Keratinocyte (primary cell): ENCODE measurements around the gene ABLIM2. TPM values are rescaled to one million over a fixed set of nuclear protein-coding genes. Genes with fewer than 3 reads are reported as not detected.
A peak's percentile ranks its signal among the peaks of the same experiment; 100 is the strongest.

Experiments
- DNase-seq: peaks from one replicate; pipeline ENCODE4 v3.0.0-alpha.2; 2011; ENCODE audit warnings: low read depth, missing footprints, low spot score
- FAIRE-seq: peaks from 2 replicates; lab custom pipeline; 2011; peaks lifted over from hg19 to GRCh38; lab: Jason Lieb, UNC
- H2AFZ ChIP-seq: 2 replicates; pipeline ENCODE4 v1.6.0; 2012; ENCODE audit warnings: low read length, control low read depth, inconsistent platforms; ENCODE audit not compliant: control insufficient read depth
- H3K27ac ChIP-seq: 2 replicates; pipeline ENCODE4 v1.5.1; 2011; ENCODE audit warnings: low read length; ENCODE audit not compliant: control insufficient read depth, insufficient read depth
- H3K27me3 ChIP-seq: 3 replicates; pipeline ENCODE4 v1.6.0; 2011; ENCODE audit warnings: low read length; ENCODE audit not compliant: control insufficient read depth, insufficient read depth; ENCODE audit errors: extremely low read depth
- H3K36me3 ChIP-seq, 2 experiments: 2 replicates in 1 of 2; 3 replicates in 1 of 2; pipeline ENCODE4 v1.5.1; 2011; ENCODE audit warnings: low read length in 2 of 2, mild to moderate bottlenecking in 1 of 2; ENCODE audit not compliant: control insufficient read depth in 2 of 2, insufficient read depth in 2 of 2; ENCODE audit errors: extremely low read depth in 1 of 2
- H3K4me1 ChIP-seq: 3 replicates; pipeline ENCODE4 v1.5.1; 2011; ENCODE audit warnings: low read length; ENCODE audit not compliant: control insufficient read depth, insufficient read depth; ENCODE audit errors: extremely low read depth
- H3K4me2 ChIP-seq: 3 replicates; pipeline ENCODE4 v1.6.0; 2011; ENCODE audit warnings: low read depth, low read length; ENCODE audit not compliant: control insufficient read depth, insufficient read depth; ENCODE audit errors: extremely low read depth
- H3K4me3 ChIP-seq, 3 experiments: fragments of 200-600 bp in 1 of 3; sonication (generic) in 1 of 3; 2 replicates in 2 of 3; 3 replicates in 1 of 3; pipeline ENCODE4 v1.5.1; 2011 to 2016; ENCODE audit warnings: low read length in 3 of 3, mild to moderate bottlenecking in 3 of 3, control low read depth in 2 of 3, inconsistent platforms in 1 of 3, low read depth in 1 of 3, mixed read lengths in 1 of 3, mixed run types in 1 of 3, moderate library complexity in 1 of 3; ENCODE audit not compliant: control insufficient read depth in 2 of 3, insufficient read depth in 2 of 3; ENCODE audit errors: extremely low read depth in 1 of 3
- H3K79me2 ChIP-seq: 2 replicates; pipeline ENCODE4 v1.6.0; 2012; ENCODE audit warnings: low read length; ENCODE audit not compliant: control insufficient read depth, insufficient read depth
- H3K9ac ChIP-seq: 3 replicates; pipeline ENCODE4 v1.6.0; 2011; ENCODE audit warnings: low read length; ENCODE audit not compliant: control insufficient read depth, insufficient read depth; ENCODE audit errors: extremely low read depth
- H3K9me1 ChIP-seq: 3 replicates; pipeline ENCODE4 v1.6.0; 2011; ENCODE audit warnings: low read length; ENCODE audit not compliant: control insufficient read depth, insufficient read depth; ENCODE audit errors: extremely low read depth
- H3K9me3 ChIP-seq: 2 replicates; pipeline ENCODE4 v1.5.1; 2012; ENCODE audit warnings: low read depth, low read length; ENCODE audit not compliant: control insufficient read depth
- H4K20me1 ChIP-seq: 3 replicates; pipeline ENCODE4 v1.6.0; 2011; ENCODE audit warnings: low read length; ENCODE audit not compliant: control insufficient read depth, insufficient read depth; ENCODE audit errors: extremely low read depth
- EZH2 ChIP-seq: IDR thresholded peaks from one replicate; pipeline ENCODE4 v1.6.1; 2012; ENCODE audit warnings: inconsistent platforms, mild to moderate bottlenecking, low read length, moderate library complexity
- dilution Hi-C: fragments of 300-500 bp; cut with MboI; formaldehyde crosslinking; loops from one replicate; pipeline ENCODE4 v1.7.0; 2020; ENCODE audit warnings: low sequenced_read_pairs; ENCODE audit not compliant: extremely low pct_ligation_motif_present
- polyA plus RNA-seq, 5 experiments: library from polyadenylated mRNA; depleted of rRNA in 3 of 5; stranded (reverse) in 3 of 5; stranded (forward) in 1 of 5; unstranded in 1 of 5; fragments of >200 nt; gene quantifications; 1 replicate in 1 of 5; 2 replicates in 3 of 5; 3 replicates in 1 of 5; pipeline versions ENCODE4 v1.2.1 to v1.2.3, GENCODE V29; 2011 to 2012; ENCODE audit warnings: missing spikeins in 2 of 5, low read depth in 1 of 5, low replicate concordance in 1 of 5
- TF ChIP-seq, protein P1 (sequence below), 3 experiments: IDR thresholded peaks in 1 of 3; conservative IDR thresholded peaks in 1 of 3; optimal IDR thresholded peaks in 1 of 3; 2 replicates in 2 of 3; 3 replicates in 1 of 3; pipeline versions ENCODE3 to v1.5.1; 2011; ENCODE audit warnings: low read length in 3 of 3, mild to moderate bottlenecking in 3 of 3, moderate library complexity in 2 of 3, control low read depth in 1 of 3, inconsistent platforms in 1 of 3; ENCODE audit not compliant: insufficient read depth in 2 of 3; ENCODE audit errors: extremely low read depth in 1 of 3

The ABLIM2 gene
- polyA plus RNA-seq, 1 donor (not counting 4 experiments of a cell fraction or from before 2014, with no cell fraction given): 0.94 TPM

- Histone ChIP-seq H3K36me3 (no peaks in the 10 kb centered on the region), H3K9me3 (no peaks in the 10 kb centered on the region), H3K4me1 (peaks cover 27% of the 10 kb centered on the region), H3K27ac (no peak overlapping the region), H3K27me3 (peaks cover 13% of the 10 kb centered on the region), H3K9ac (peak overlapping the region; percentile 66), H3K79me2 (no peaks in the 10 kb centered on the region), H3K9me1 (no peaks in the 10 kb centered on the region), H4K20me1 (no peaks in the 10 kb centered on the region), H3K4me2 (peak overlapping the region; percentile 92), H2AFZ (peak overlapping the region; percentile 95), H3K4me3 (peak overlapping the region; percentile 60 to 78 (median 68))
- dilution Hi-C loops: no loop called here
- TF ChIP-seq, protein P1, sequence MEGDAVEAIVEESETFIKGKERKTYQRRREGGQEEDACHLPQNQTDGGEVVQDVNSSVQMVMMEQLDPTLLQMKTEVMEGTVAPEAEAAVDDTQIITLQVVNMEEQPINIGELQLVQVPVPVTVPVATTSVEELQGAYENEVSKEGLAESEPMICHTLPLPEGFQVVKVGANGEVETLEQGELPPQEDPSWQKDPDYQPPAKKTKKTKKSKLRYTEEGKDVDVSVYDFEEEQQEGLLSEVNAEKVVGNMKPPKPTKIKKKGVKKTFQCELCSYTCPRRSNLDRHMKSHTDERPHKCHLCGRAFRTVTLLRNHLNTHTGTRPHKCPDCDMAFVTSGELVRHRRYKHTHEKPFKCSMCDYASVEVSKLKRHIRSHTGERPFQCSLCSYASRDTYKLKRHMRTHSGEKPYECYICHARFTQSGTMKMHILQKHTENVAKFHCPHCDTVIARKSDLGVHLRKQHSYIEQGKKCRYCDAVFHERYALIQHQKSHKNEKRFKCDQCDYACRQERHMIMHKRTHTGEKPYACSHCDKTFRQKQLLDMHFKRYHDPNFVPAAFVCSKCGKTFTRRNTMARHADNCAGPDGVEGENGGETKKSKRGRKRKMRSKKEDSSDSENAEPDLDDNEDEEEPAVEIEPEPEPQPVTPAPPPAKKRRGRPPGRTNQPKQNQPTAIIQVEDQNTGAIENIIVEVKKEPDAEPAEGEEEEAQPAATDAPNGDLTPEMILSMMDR (optimal IDR thresholded peaks at IDR 0.05 in 1 of 3, IDR thresholded peaks at IDR 0.05 in 1 of 3, conservative IDR thresholded peaks at IDR 0.05 in 1 of 3; ENCODE audit: extremely low read depth in 1 of 3, insufficient read depth in 2 of 3, low read length in 3 of 3): no peak
- no peak for TF ChIP-seq EZH2
- no peak for DNase-seq
- FAIRE-seq: no peak
Observed at GRCh38 chr4:8159537-8160232, 1.1 kb upstream of the ABLIM2 start.

GRCh38 chr4:8157944-8158709 lies 486 bp downstream of the ABLIM2 start:
- Histone ChIP-seq H3K27ac (no peak overlapping the region), H3K9ac (no peak overlapping the region), H3K27me3 (peaks cover 13% of the 10 kb centered on the region), H2AFZ (peak overlapping the region; percentile 56), H4K20me1 (no peaks in the 10 kb centered on the region), H3K36me3 (no peaks in the 10 kb centered on the region), H3K9me3 (no peaks in the 10 kb centered on the region), H3K9me1 (no peaks in the 10 kb centered on the region), H3K4me1 (peaks cover 12% of the 10 kb centered on the region), H3K79me2 (no peaks in the 10 kb centered on the region), H3K4me3 (peak overlapping the region; percentile 57 to 66 (median 61)), H3K4me2 (peak overlapping the region; percentile 85)
- FAIRE-seq (no peak), DNase-seq (no peak)
- TF ChIP-seq, protein P1 (optimal IDR thresholded peaks at IDR 0.05 in 1 of 3, IDR thresholded peaks at IDR 0.05 in 1 of 3, conservative IDR thresholded peaks at IDR 0.05 in 1 of 3; ENCODE audit: extremely low read depth in 1 of 3, insufficient read depth in 2 of 3, low read length in 3 of 3): no peak
- peak; percentile 59 for TF ChIP-seq EZH2
- dilution Hi-C loops: no loop called here
